GM19397 (cell line): ENCODE results near the gene ATP12A.

ENCODE experiments used
- ATAC-seq: cut with Tn5 transposase; IDR thresholded peaks from one replicate; pipeline ENCODE4 v1.9.1; 2021; ENCODE audit warnings: mild to moderate bottlenecking, moderate library complexity; ENCODE audit not compliant: unreplicated experiment

The ATP12A gene

DNA sequence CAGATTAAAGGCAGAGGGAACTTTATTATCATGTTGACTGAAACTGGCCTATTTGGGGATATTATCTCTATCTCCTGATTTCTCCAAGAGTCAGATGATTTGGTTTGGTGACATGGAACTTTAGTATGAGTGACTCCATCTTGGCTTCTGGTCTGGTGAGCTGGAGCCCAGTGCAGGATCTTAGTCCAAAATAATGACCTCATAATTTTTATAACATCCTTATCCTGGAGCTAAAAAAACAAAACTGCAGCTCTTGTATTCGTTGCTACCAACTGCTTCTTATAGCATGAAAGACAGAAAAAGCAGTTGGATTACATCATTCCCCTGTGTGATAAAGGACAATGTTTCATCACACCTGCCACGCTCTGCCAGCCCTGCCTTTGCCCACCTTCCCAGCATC, 44.5 kb downstream of the ATP12A start:
- ATAC-seq: no peak

DNA sequence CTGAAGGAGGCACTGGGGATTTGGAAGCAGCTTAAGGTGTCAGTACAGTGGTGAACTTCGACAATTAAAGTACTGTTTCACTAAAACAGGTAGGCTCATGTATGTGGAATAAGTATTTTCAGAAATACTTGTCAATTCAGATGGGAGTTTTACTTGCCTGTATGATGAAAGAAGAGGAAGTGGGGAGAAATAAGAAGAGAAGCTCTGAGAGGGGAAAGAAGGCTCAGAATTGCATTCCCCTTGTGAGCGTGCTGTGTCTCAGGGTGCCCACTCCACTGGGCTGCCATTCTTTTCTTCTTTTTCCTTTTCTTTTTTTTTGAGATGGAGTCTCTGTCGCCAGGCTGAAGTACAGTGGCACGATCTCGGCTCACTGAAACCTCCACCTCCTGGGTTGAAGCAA, 45.2 kb downstream of the ATP12A start:
- no peak for ATAC-seq

DNA sequence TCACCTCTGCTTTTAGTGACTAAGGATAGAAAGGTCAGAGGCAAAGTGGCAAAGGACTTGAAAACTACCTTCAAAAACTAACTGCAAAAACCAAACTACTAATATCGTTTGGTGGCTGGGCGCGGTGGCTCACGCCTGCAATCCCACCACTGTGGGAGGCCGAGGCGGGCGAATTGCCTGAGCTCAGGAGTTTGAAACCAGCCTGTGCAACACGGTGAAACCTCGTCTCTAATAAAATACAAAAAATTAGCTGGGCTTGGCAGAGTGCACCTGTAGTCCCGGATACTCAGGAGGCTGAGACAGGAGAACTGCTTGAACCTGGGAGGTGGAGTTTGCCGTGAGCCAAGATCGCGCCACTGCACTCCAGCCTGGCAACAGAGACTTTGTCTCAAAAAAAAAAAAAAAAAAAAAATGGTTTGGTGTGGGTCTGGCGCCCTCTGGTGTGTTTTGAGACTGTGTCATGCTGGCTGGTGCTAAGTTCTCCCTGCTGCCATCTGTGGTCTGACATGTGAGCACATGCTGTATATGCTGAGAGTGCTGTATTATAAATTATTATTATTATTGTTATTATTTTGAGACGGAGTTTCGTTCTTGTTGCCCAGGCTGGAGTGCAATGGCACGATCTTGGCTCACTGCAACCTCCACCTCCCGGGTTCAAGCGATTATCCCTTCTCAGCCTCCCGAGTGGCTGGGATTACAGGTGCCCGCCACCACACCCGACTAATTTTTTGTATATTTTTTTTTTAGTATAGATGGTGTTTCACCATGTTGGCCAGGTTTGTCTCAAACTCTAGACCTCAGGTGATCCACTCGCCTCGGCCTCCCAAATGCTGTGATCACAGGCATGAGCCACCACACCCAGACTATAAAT, 47.8 kb downstream of the ATP12A start:
- ATAC-seq: peak; percentile 64

DNA sequence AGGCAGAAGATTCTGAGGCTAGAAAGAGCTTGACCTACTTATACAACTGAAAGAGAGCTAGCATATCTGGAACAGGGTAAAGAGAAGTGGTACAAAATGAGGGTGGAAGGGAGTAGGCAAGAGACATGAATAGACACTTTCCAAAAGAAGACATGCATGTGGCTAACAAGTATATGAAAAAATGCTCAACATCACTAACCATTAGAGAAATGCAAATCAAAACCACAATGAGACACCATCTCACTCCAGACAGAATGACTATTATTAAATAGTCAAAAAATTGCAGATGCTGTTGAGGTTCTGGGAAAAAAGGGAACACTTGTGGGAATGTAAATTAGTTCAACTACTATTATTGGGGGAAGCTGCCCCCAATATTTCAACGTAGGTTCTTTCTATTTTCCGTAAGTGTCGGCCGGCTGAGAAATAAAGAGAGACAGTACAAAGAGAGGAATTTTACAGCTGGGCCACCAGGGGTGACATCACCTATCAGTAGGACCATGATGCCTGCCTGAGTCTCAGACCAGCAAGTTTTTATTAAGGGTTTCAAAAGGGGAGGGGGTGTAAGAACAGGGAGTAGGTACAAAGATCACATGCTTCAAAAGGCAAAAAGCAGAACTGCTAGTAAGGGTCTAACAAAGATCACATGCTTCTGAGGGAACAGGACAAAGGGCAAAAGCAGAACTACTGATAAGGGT, 50.8 kb downstream of the ATP12A start:
- peak; percentile 67 for ATAC-seq

DNA sequence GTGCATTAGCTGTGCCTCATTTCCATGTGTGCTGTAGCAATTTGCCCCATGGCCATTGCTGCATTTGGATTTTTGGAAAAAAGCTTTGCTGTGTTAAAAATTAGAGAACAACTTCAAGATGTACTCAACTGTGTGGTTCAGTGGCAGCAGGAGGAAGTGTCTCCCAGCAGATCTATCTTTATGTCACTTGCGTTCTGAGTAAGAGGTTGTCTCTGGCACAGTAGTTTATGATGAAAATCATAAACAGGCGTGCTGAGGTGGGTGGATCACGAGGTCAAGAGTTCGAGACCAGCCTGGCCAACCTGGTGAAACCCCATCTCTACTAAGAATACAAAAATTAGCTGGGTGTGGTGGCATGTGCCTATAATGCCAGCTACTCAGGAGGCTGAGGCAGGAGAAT, 54.7 kb downstream of the ATP12A start:
- no peak for ATAC-seq

DNA sequence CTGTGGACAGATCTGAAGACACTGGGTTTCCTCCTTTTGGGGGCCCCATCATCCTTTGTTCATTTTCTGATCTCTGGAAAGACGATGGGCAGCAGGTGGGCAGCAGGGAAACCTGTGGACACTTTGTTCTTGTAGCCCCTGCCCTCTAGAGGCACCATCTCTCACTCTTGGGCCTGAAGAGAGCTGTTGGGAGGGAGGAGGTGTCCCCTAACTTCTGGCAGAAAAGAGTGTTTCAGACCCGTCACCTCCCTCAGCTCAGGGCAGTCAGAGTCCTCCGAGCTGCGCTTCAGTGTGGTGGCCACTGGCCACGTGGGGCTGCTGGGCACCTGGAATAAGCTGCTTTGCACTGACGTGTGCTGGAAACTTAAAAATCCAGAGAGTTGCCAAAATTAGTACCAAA, 56.8 kb downstream of the ATP12A start:
- no peak for ATAC-seq

DNA sequence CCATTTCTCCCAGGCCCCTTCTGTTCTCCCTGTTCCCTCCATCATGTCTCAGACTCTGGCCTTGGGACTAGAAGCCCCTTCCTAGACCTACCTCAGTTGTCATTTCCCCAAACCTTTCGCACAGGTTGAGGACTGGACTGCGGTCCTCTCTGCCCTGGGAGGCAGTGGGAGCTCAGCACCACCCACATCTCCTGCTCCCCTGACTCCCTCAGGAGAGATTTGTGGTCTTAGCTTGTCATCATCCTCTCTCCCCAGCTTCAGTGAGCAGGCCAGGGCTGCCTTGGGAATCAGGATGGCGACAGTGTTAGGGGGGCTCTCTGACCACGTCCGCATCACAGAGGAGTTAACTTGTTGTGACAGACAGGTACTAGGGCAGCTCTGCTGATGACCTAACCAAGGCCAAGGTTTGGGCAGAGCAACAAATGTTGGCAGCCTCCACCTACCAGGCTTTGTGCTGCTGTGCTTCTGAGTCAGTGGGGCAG, 58.2 kb downstream of the ATP12A start:
- no peak for ATAC-seq

DNA sequence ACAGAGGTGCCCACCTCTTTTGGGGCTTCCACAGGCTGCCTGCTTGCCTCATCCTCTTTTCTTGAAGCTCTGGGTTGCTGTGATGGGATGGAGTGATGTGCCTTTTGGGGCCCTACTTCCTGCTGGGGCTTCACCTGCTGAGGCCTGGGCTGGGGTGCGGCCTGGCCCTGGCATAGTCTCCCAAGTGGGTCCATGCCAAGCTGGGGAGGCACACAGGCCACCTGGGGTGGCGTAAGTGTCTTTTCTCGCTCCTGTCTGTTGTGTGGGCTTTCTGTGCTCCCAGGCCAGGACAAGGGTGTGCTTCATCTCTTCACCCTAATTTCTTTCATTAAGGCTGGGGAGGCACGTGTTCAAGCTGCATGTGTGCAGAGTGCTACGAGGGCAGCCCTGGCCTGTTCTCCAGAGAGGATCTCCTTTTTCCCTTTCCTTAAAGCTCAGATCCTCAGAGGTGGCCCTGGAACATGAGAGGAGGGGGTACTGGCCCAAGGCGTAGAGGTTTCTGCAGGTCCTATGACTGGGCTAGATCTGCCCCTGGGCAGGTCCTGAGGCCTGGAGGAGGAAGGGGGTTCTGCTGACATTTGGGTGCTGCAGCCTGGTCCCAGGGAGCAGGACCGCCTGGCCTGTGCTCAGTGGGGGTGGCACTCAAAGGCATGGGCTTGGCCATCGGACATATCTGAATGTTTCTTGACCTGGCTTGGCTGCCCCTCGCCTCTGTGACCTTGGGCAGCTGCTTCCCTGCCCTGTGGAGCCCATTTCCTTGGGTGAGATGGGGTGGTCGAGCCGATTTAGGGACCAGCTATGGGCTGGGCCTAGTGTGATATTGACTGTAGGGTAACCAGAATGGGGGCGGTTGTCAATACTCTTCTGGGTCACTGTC, 60.0 kb downstream of the ATP12A start:
- ATAC-seq: no peak

DNA sequence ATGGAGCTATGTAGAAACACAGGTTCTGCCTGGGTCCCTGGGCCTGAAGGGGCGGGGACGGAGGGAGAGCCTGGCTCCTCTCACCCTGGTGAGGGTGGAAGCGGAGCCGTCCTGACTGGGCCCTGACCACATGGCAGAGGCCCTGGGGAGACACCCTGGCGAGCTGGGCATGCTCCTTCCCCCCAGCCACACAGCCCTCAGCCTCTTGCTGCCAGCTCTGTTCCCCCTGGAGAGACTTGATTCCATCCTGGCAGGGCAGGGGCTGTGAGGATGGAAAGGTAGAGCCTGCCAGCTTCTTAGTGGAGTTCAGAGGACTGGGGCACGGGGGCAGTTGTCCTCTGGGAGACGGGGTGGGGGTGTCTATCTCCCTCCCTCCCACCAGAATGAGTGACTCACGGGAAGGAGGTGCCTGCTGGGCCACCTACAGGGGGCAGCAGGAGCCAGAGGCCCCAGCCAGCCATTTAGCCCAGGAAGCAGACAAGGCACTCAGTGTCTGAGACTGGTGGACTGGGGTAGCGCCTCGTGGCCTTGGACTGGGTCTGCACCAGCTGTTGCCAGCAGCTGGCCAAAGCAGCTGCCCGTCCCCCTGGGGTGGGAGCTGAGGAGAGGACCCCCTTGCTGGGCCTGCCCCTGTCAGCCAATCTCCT, 60.9 kb downstream of the ATP12A start:
- no peak for ATAC-seq

DNA sequence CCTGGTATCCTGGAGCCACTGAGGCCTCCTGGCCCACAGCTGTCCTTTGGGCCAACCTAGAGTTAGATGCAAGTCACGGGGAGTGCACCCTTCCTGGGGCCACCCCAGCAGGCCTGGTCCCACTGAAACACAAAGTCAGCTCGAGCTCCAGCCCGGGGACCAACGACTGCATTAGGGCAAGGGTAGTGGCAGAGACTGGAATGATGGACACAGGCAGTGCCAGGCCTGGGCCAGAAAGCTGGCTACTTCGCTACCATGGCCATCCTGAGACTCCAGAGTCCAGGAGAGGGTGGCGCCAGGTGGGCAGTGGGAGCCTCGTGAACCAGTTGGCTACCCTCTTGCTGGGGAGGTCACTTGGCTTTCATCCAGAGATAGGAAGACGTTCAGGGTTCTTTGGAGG, 61.6 kb downstream of the ATP12A start:
- ATAC-seq: no peak

DNA sequence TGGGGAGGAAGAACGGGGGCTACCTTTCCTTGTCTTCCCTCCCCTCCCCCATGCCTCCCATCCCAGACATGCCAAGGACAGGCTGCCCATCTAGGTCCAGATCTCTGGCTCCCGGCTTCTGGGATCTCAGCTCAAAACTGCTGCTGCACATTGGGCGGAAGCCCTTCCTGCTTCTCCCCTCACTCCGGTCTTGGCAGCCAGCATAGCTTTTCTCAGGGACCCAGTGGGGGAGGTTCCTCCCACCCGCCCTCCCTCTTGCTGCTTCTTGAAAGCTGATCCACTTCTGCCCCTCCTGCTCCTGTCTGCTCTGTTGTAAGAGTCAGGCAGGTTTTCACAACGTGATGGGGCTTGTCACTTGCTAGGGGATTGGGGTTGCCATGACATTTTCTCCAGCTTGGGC, 62.1 kb downstream of the ATP12A start:
- no peak for ATAC-seq

DNA sequence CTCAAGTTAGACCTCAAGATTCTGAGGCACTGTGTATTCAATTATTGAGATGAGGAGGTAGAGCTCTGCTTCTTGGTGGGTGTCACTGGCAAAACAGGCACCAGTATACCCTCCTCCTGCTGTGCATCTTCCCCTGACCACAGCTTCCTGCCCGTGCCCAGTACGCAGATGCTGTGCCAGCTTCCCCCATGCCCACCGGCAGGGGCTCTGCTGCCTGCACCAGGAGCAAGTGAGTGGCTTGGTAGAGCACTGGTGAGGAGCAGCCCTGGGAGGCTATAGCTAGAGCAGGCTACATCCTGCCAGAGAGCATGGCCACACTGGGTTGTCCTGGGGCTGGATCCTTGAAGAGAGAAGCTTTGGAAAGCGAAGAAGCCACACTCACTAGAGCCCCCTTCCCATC, 62.8 kb downstream of the ATP12A start:
- no peak for ATAC-seq

DNA sequence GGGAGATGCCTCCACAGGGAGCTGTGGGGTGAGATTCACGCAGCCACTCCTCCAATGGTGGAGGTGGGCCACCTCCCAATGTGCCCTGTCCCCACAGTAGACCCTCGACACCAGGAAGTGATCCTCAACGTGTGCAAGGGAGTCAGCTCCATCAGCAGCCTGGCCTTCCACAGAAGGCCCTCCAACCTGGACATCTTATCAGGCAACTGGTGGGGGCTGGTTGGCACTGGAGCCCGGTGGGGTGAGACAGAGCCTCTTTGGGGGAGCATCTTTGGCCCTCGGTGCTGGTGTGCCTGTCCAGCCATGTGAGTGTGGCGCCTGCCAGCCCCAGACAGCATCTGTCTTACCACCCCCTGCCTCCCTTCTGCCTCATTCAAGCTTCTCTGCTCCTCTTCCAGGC, 64.0 kb downstream of the ATP12A start:
- ATAC-seq: no peak

DNA sequence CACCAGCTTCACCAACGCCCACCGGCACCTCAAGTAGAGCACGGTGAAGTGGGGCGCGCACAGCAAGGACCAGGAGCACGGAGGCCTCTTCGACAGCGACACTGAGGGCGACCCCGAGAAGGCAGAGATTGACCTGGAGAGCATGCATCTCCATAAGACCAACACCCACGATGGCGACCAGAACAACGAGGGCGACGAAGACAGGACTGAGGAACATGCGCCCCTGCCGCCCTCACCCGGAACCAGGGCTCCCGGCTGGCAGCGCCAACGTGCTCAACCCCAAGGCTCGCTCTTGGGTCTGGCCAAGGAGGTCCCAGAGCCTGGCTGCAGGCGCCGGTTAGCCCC, 65.3 kb downstream of the ATP12A start:
- ATAC-seq: no peak

DNA sequence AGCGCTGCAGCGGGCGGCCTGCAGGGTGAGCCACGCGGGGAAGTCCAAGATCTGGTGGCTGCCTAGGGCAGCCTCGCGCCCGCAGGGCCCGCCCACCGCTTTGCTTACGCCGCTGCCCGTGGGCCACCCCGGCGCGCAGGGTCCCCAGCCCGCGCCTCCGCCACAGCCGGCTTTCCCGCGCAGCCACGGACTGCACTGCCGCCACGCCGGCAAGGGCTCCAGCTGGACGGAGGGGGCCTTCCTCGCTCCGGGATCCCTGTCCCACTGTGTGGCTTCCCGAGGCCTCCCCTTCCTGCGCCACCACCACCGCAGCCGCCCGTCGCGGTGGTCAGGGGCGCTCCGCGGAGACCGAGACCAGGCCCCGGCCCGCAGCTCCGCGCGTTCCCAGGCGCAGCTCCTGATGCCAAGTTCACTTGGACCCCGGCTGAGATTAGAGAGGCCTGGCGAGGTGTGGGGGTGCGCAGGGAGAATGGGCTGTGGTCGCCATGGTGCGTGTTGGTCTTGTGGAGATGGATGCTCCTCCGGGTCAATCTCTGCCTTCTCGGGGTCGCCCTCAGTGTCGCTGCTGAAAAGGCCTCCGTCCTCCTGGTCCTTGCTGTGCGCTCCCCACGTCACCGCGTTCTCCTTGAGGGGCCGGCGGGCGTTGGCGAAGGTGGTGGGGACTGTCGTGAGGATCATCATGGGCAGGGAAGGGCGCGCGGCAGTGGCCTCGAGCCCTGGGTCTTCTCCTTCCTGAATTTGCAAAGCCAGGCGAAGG, 65.8 kb downstream of the ATP12A start:
- no peak for ATAC-seq

DNA sequence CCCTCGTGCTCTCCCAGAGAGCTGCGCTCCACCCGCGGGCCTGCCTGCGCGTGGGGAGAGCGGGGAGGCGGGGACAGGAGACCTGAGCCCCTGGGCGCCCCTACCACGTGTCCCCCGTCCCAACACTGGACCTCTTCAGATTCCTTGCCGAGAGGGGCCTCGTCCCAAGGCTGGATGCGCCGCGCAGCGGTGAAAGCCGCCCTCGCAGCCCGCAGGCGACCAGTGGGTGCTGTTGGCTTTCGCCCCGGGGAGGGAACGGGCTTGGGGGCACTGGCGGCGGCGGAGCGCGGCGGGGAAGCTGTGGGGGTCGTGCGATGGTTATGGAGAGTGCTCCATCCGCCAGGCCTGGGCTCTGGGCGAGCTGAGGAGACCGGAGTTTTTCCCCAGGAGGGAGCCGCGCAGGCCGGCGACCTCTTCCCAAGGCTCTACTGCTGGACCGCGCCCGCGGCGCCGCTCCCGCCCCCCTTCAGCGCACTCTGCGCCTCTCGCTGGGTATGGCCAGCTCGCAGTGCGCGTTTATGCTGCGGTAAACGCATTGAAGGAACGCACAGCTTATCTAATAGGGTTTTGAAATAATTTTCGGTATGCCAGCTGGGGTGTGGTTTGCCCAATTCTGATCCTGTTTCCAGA, 66.5 kb downstream of the ATP12A start:
- ATAC-seq: no peak

DNA sequence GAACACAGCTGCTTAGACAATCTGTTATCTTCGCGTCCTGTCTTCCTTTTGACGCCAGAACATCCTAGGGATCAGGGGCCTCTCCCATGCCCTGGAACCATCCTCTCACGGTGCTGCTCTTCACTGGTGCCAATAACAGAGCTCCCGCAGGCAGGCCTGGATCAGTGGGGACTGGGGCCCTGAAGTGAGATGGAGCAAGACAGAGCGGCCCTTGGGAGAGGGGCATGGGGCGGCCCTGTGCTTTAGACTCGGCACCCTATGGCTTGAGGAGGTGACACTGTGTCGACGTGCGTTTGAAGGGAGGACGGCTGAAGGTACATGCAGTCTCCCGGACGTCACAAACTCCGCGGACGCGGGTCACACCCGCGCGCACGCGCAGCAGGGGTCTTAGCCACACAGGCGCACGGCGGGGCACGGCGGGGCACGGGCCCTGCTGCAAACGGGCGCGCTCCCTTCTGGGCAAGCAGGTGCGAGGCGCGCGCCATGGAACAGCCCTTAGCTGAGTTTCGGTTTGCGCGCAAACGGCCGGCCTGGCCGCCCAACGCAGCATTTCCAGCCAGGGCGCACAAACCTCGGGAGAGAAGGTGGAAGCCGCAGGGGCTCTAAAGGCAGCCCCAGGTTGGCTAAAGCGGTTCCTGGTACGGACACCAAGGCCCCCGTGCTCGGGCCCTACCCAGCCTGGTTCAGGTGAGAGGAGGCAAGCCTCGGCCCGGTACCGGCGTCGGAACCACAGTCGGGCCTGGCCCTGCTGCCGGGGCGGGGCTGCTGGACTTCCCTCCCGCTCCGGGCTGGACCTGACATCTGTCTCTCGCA, 67.2 kb downstream of the ATP12A start:
- no peak for ATAC-seq

DNA sequence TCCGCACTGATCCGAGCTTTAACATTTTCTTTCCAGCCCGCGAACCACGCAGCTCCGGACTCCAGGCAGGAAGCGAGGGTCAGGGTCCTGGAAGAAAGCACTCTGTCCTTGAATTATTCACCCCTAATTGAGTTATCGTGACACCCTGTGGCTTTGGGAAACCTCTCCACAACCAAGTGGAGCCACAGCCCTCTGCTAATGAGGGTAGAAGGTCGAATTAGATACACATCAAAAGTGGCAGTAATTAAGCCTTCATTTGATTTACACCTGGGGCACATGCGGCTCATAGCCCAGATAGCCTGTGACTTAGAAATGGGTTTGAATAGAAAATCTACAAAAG, 67.8 kb downstream of the ATP12A start:
- no peak for ATAC-seq

DNA sequence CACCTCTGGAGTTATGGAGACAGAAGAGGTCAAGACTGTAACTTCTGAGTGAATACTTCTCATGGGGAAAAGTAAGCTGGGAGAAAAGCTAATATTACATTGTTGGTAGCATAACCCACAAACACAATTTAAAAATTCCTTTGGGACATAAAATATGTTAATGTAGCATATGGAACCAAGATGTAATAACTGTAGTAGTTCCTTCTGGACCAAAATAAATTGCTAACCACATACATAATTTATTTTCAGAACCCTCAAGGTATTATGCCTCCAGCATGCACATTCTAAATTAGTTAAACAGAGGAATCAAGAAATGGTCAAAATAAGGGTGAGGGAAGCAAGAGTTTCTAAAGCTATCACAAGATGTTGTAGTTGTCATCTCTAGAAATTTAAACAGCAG, 79.0 kb downstream of the ATP12A start:
- no peak for ATAC-seq
